Esophagus squamous epithelium (tissue), 4 donors: ENCODE measurements around the gene FAM222A.

Source experiments
- CTCF ChIP-seq, 6 experiments: fragments of 450-650 bp in 4 of 6; fragments of 200-600 bp in 2 of 6; sonication (generic) in 2 of 6; IDR thresholded peaks; one replicate each; pipeline ENCODE4 v1.5.1; 2016 to 2019; ENCODE audit warnings: antibody characterized with exemption in 6 of 6, mild to moderate bottlenecking in 4 of 6, moderate library complexity in 4 of 6
- POLR2A ChIP-seq, 4 donors: fragments of 450-650 bp; IDR thresholded peaks; one replicate each; pipeline ENCODE4 v1.6.1; 2017; ENCODE audit warnings: antibody characterized with exemption in 4 of 4, mild to moderate bottlenecking in 4 of 4, moderate library complexity in 3 of 4

GRCh38 chr12:109686523-109686922 lies 27.1 kb upstream of the FAM222A start:
- TF ChIP-seq CTCF (IDR thresholded peaks at IDR 0.05) (no peak), POLR2A (IDR thresholded peaks at IDR 0.05) (no peak)
